ENCODE measurements around the gene TREM2.

GRCh38 chr6:41156771-41157170, 6.1 kb downstream of the TREM2 start:
- TF ChIP-seq SIN3A (IDR thresholded peaks at IDR 0.05; ENCODE audit: low read depth, low read length) (no peak), PBX3 (IDR thresholded peaks at IDR 0.05; ENCODE audit: insufficient replicate concordance, low read depth, low read length) (no peak), ESRRA (IDR thresholded peaks at IDR 0.05; ENCODE audit: low read length) (no peak), EZH2 (IDR thresholded peaks at IDR 0.05; ENCODE audit: borderline replicate concordance, control insufficient read depth, low read depth, low read length) (no peak), USF2 (IDR thresholded peaks at IDR 0.05; ENCODE audit: borderline replicate concordance, low read depth, low read length) (no peak)
